ENCODE results near the gene RBM18.

DNA sequence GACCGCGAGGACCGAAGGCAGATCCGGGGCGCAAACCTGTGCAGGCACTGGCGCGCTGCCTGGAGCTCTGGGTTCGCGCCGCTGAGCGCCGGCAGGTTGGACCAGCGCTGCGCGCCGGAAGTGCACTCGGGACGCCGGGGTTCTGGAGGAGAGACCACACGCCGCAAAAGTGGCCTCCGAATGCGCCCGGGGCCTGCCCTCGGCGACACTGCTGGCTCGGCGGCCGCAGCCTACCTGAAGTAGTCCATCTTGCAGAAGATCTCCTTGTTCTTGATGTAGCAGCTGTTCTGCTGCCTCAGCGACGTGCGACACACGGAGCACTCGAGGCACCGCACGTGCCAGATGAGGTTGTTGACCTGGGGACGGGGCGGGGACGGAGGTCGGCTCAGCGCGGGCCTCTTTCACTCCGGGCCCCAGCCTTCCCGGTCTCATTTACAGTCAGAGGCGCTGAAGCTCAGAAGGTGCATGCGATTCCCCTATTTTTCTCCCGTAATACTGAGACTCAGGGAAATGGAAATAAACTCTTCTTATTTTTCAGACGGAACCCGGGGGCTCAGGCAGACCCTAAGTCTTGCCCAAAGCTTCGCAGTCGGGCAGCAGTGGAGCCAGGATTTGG is 38.4 kb downstream of the RBM18 start:
- TF ChIP-seq, protein P1, sequence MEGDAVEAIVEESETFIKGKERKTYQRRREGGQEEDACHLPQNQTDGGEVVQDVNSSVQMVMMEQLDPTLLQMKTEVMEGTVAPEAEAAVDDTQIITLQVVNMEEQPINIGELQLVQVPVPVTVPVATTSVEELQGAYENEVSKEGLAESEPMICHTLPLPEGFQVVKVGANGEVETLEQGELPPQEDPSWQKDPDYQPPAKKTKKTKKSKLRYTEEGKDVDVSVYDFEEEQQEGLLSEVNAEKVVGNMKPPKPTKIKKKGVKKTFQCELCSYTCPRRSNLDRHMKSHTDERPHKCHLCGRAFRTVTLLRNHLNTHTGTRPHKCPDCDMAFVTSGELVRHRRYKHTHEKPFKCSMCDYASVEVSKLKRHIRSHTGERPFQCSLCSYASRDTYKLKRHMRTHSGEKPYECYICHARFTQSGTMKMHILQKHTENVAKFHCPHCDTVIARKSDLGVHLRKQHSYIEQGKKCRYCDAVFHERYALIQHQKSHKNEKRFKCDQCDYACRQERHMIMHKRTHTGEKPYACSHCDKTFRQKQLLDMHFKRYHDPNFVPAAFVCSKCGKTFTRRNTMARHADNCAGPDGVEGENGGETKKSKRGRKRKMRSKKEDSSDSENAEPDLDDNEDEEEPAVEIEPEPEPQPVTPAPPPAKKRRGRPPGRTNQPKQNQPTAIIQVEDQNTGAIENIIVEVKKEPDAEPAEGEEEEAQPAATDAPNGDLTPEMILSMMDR (IDR thresholded peaks at IDR 0.05; ENCODE audit: insufficient read depth, low read depth, low read length): no peak
- peak; percentile 98 for TF ChIP-seq EZH2 (IDR thresholded peaks at IDR 0.05; ENCODE audit: insufficient read depth, low read length)
